Keratinocyte (primary cell): ENCODE data around the gene FRMPD2. TPM values are rescaled to one million over a fixed set of nuclear protein-coding genes. Genes with fewer than 3 reads are reported as not detected.

Source experiments
- DNase-seq: peaks from one replicate; pipeline ENCODE4 v3.0.0-alpha.2; 2011; ENCODE audit warnings: low read depth, missing footprints, low spot score
- FAIRE-seq: peaks from 2 replicates; lab custom pipeline; 2011; peaks lifted over from hg19 to GRCh38; lab: Jason Lieb, UNC
- H2AFZ ChIP-seq: 2 replicates; pipeline ENCODE4 v1.6.0; 2012; ENCODE audit warnings: low read length, control low read depth, inconsistent platforms; ENCODE audit not compliant: control insufficient read depth
- H3K27ac ChIP-seq: 2 replicates; pipeline ENCODE4 v1.5.1; 2011; ENCODE audit warnings: low read length; ENCODE audit not compliant: control insufficient read depth, insufficient read depth
- H3K27me3 ChIP-seq: 3 replicates; pipeline ENCODE4 v1.6.0; 2011; ENCODE audit warnings: low read length; ENCODE audit not compliant: control insufficient read depth, insufficient read depth; ENCODE audit errors: extremely low read depth
- H3K36me3 ChIP-seq, 2 experiments: 2 replicates in 1 of 2; 3 replicates in 1 of 2; pipeline ENCODE4 v1.5.1; 2011; ENCODE audit warnings: low read length in 2 of 2, mild to moderate bottlenecking in 1 of 2; ENCODE audit not compliant: control insufficient read depth in 2 of 2, insufficient read depth in 2 of 2; ENCODE audit errors: extremely low read depth in 1 of 2
- H3K4me1 ChIP-seq: 3 replicates; pipeline ENCODE4 v1.5.1; 2011; ENCODE audit warnings: low read length; ENCODE audit not compliant: control insufficient read depth, insufficient read depth; ENCODE audit errors: extremely low read depth
- H3K4me2 ChIP-seq: 3 replicates; pipeline ENCODE4 v1.6.0; 2011; ENCODE audit warnings: low read depth, low read length; ENCODE audit not compliant: control insufficient read depth, insufficient read depth; ENCODE audit errors: extremely low read depth
- H3K4me3 ChIP-seq, 3 experiments: fragments of 200-600 bp in 1 of 3; sonication (generic) in 1 of 3; 2 replicates in 2 of 3; 3 replicates in 1 of 3; pipeline ENCODE4 v1.5.1; 2011 to 2016; ENCODE audit warnings: low read length in 3 of 3, mild to moderate bottlenecking in 3 of 3, control low read depth in 2 of 3, inconsistent platforms in 1 of 3, low read depth in 1 of 3, mixed read lengths in 1 of 3, mixed run types in 1 of 3, moderate library complexity in 1 of 3; ENCODE audit not compliant: control insufficient read depth in 2 of 3, insufficient read depth in 2 of 3; ENCODE audit errors: extremely low read depth in 1 of 3
- H3K79me2 ChIP-seq: 2 replicates; pipeline ENCODE4 v1.6.0; 2012; ENCODE audit warnings: low read length; ENCODE audit not compliant: control insufficient read depth, insufficient read depth
- H3K9ac ChIP-seq: 3 replicates; pipeline ENCODE4 v1.6.0; 2011; ENCODE audit warnings: low read length; ENCODE audit not compliant: control insufficient read depth, insufficient read depth; ENCODE audit errors: extremely low read depth
- H3K9me1 ChIP-seq: 3 replicates; pipeline ENCODE4 v1.6.0; 2011; ENCODE audit warnings: low read length; ENCODE audit not compliant: control insufficient read depth, insufficient read depth; ENCODE audit errors: extremely low read depth
- H3K9me3 ChIP-seq: 2 replicates; pipeline ENCODE4 v1.5.1; 2012; ENCODE audit warnings: low read depth, low read length; ENCODE audit not compliant: control insufficient read depth
- H4K20me1 ChIP-seq: 3 replicates; pipeline ENCODE4 v1.6.0; 2011; ENCODE audit warnings: low read length; ENCODE audit not compliant: control insufficient read depth, insufficient read depth; ENCODE audit errors: extremely low read depth
- EZH2 ChIP-seq: IDR thresholded peaks from one replicate; pipeline ENCODE4 v1.6.1; 2012; ENCODE audit warnings: inconsistent platforms, mild to moderate bottlenecking, low read length, moderate library complexity
- dilution Hi-C: fragments of 300-500 bp; cut with MboI; formaldehyde crosslinking; loops from one replicate; pipeline ENCODE4 v1.7.0; 2020; ENCODE audit warnings: low sequenced_read_pairs; ENCODE audit not compliant: extremely low pct_ligation_motif_present
- polyA plus RNA-seq, 5 experiments: library from polyadenylated mRNA; depleted of rRNA in 3 of 5; stranded (reverse) in 3 of 5; stranded (forward) in 1 of 5; unstranded in 1 of 5; fragments of >200 nt; gene quantifications; 1 replicate in 1 of 5; 2 replicates in 3 of 5; 3 replicates in 1 of 5; pipeline versions ENCODE4 v1.2.1 to v1.2.3, GENCODE V29; 2011 to 2012; ENCODE audit warnings: missing spikeins in 2 of 5, low read depth in 1 of 5, low replicate concordance in 1 of 5
- TF ChIP-seq, protein P1 (sequence below), 3 experiments: IDR thresholded peaks in 1 of 3; conservative IDR thresholded peaks in 1 of 3; optimal IDR thresholded peaks in 1 of 3; 2 replicates in 2 of 3; 3 replicates in 1 of 3; pipeline versions ENCODE3 to v1.5.1; 2011; ENCODE audit warnings: low read length in 3 of 3, mild to moderate bottlenecking in 3 of 3, moderate library complexity in 2 of 3, control low read depth in 1 of 3, inconsistent platforms in 1 of 3; ENCODE audit not compliant: insufficient read depth in 2 of 3; ENCODE audit errors: extremely low read depth in 1 of 3

Gene FRMPD2
- polyA plus RNA-seq, 1 donor (not counting 4 experiments of a cell fraction or from before 2014, with no cell fraction given), result not detected

DNA sequence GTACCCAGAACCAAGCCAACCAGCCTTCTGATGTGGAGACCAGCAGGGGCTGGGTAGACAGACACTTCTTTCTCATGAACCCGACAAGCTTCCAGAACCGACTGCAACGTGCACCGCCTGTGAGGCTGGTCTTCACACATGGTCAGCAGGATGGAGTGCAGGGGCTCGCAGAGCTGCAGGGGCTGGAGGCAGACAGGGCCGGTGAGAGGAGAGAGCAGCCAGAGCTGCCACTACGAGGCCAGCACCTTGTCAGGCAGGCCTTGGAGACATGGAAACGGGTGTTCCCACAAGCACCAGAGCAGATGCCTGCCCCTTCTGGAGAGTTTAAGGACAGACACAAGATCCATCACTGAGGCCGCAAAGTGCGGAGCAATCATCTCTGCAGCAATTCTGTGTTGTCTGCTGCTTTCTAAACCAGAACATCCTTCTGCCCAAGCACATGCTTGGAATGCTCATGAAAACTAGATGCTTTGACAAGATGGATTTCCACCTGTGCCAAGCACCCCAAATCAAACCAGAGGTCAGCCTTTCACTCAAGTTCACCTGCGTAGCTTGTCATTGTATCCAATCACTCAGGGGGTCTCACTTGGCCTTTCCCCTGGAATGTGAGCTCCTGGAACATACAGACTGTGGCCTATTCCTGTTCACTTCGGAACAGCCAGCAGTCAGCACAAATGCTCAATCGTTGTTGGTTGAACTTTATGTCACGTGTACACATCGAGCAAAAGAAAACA is 32.2 kb downstream of the FRMPD2 start:
- TF ChIP-seq EZH2, result no peak
- TF ChIP-seq, protein P1, sequence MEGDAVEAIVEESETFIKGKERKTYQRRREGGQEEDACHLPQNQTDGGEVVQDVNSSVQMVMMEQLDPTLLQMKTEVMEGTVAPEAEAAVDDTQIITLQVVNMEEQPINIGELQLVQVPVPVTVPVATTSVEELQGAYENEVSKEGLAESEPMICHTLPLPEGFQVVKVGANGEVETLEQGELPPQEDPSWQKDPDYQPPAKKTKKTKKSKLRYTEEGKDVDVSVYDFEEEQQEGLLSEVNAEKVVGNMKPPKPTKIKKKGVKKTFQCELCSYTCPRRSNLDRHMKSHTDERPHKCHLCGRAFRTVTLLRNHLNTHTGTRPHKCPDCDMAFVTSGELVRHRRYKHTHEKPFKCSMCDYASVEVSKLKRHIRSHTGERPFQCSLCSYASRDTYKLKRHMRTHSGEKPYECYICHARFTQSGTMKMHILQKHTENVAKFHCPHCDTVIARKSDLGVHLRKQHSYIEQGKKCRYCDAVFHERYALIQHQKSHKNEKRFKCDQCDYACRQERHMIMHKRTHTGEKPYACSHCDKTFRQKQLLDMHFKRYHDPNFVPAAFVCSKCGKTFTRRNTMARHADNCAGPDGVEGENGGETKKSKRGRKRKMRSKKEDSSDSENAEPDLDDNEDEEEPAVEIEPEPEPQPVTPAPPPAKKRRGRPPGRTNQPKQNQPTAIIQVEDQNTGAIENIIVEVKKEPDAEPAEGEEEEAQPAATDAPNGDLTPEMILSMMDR (optimal IDR thresholded peaks at IDR 0.05 in 1 of 3, IDR thresholded peaks at IDR 0.05 in 1 of 3, conservative IDR thresholded peaks at IDR 0.05 in 1 of 3; ENCODE audit: extremely low read depth in 1 of 3, insufficient read depth in 2 of 3, low read length in 3 of 3), result no peak
- Histone ChIP-seq H2AFZ (no peak overlapping the region), H3K4me1 (no peaks in the 10 kb centered on the region), H4K20me1 (no peaks in the 10 kb centered on the region), H3K27me3 (no peaks in the 10 kb centered on the region), H3K9ac (no peak overlapping the region), H3K9me3 (no peaks in the 10 kb centered on the region), H3K36me3 (no peaks in the 10 kb centered on the region), H3K9me1 (no peaks in the 10 kb centered on the region), H3K79me2 (no peaks in the 10 kb centered on the region), H3K4me3 (no peak overlapping the region), H3K4me2 (no peak overlapping the region), H3K27ac (no peak overlapping the region)
- DNase-seq, result no peak
- no peak for FAIRE-seq
- dilution Hi-C loops, result no loop called here

DNA sequence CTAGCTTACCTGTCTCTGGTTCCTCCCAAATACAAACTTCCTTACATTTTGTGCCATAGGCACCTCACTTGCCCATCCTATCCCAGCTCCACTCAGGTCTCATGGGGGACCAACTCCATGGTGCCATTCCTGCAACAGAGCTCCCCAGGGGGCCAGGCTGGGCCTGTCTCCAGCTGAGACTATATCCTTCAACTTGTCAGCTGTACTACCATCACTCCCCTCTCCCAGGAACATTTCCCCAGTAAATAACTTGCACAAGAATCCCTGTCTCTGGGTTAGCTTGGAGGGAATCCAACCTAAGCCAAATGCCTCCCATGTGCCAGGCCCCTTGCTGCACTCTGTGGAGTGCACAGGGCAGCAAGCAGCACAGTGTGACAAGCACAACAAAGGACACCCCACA is 33.2 kb downstream of the FRMPD2 start:
- Histone ChIP-seq H2AFZ (no peak overlapping the region), H3K4me2 (no peak overlapping the region), H3K9me1 (no peaks in the 10 kb centered on the region), H3K9ac (no peak overlapping the region), H4K20me1 (no peaks in the 10 kb centered on the region), H3K79me2 (no peaks in the 10 kb centered on the region), H3K27me3 (no peaks in the 10 kb centered on the region), H3K4me3 (no peak overlapping the region), H3K27ac (no peak overlapping the region), H3K9me3 (no peaks in the 10 kb centered on the region), H3K4me1 (no peaks in the 10 kb centered on the region), H3K36me3 (no peaks in the 10 kb centered on the region)
- TF ChIP-seq, protein P1 (optimal IDR thresholded peaks at IDR 0.05 in 1 of 3, IDR thresholded peaks at IDR 0.05 in 1 of 3, conservative IDR thresholded peaks at IDR 0.05 in 1 of 3; ENCODE audit: extremely low read depth in 1 of 3, insufficient read depth in 2 of 3, low read length in 3 of 3), result no peak
- no peak for TF ChIP-seq EZH2
- no peak for FAIRE-seq
- no peak for DNase-seq
- dilution Hi-C loops, result no loop called here
